HCT116 (cell line): ENCODE results near the gene NFIA. TPM values are rescaled to one million over a fixed set of nuclear protein-coding genes. Genes with fewer than 3 reads are reported as not detected.

ENCODE experiments used
- ATAC-seq: fragments of 200-7000 bp; cut with Tn5 transposase; 2 replicates; pipeline ENCODE4 v1.9.1; 2020; ENCODE audit warnings: mild to moderate bottlenecking, moderate library complexity
- BruUV-seq: library from RNA; stranded (reverse); fragments of 400-500 nt; replicated peaks from 2 replicates; lab custom pipeline; 2021; lab: Mats Ljungman, UMichigan
- CTCF ChIA-PET: fragments of 300-600 bp; sonication (Branson Sonifier 250); formaldehyde crosslinking; loops from one replicate; lab custom pipeline; 2021; ENCODE audit warnings: antibody characterized with exemption; lab: Charles Lee
- POLR2A ChIA-PET: fragments of 300-600, 350-600 bp; sonication (Branson Sonifier 250); formaldehyde crosslinking; loops from one replicate; lab custom pipeline; 2021; ENCODE audit warnings: antibody characterized with exemption; lab: Charles Lee
- RAD21 ChIA-PET, 2 experiments: fragments of 300-600 bp; sonication (Branson Sonifier 250); formaldehyde crosslinking; loops; one replicate each; lab custom pipeline; 2023; ENCODE audit warnings: low total read pairs in 2 of 2; ENCODE audit not compliant: uncharacterized antibody in 2 of 2, unreplicated experiment in 2 of 2, low non-redundant PET in 1 of 2; lab: Charles Lee
- DNase-seq: peaks from one replicate; pipeline ENCODE4 v3.0.0-alpha.2; 2010; ENCODE audit warnings: low read depth, low spot score
- H2AFZ ChIP-seq: fragments of 200-600 bp; shearing (Covaris generic), sonication (generic); 2 replicates; pipeline ENCODE4 v1.6.1; 2017; ENCODE audit warnings: low read depth, mixed run types, mixed read lengths, antibody characterized with exemption, low read length; ENCODE audit not compliant: poor library complexity, severe bottlenecking
- H3K27ac ChIP-seq: 2 replicates; pipeline ENCODE4 v1.5.1; 2012; ENCODE audit warnings: low read depth, low read length
- H3K27me3 ChIP-seq: fragments of 200-600 bp; sonication (generic); 2 replicates; pipeline ENCODE4 v1.6.1; 2016; ENCODE audit warnings: mixed run types, low read length, mixed read lengths; ENCODE audit not compliant: insufficient read depth
- H3K36me3 ChIP-seq, 2 experiments: fragments of 200-500 bp in 1 of 2; fragments of 200-600 bp in 1 of 2; sonication (Bioruptor generic) in 1 of 2; sonication (generic) in 1 of 2; 2 replicates each; pipeline versions ENCODE4 v1.5.1 to v1.6.1; 2014 to 2016; ENCODE audit warnings: low read length in 2 of 2, inconsistent platforms in 1 of 2, mixed read lengths in 1 of 2, mixed run types in 1 of 2; ENCODE audit not compliant: insufficient read depth in 2 of 2, control insufficient read depth in 1 of 2
- H3K4me1 ChIP-seq, 2 experiments: fragments of 200-600 bp in 1 of 2; sonication (generic) in 1 of 2; 2 replicates each; pipeline versions ENCODE4 v1.5.1 to v1.6.1; 2012 to 2017; ENCODE audit warnings: low read length in 2 of 2, inconsistent platforms in 1 of 2, mild to moderate bottlenecking in 1 of 2, mixed read lengths in 1 of 2, mixed run types in 1 of 2, moderate library complexity in 1 of 2; ENCODE audit not compliant: insufficient read depth in 2 of 2, control insufficient read depth in 1 of 2
- H3K4me2 ChIP-seq: fragments of 200-600 bp; sonication (generic); 2 replicates; pipeline ENCODE4 v1.6.1; 2017; ENCODE audit warnings: mixed run types, low read length, mixed read lengths
- H3K4me3 ChIP-seq, 2 experiments: fragments of 200-600 bp in 1 of 2; sonication (generic) in 1 of 2; replicated peaks in 1 of 2; 2 replicates each; pipeline ENCODE4 v1.5.1; 2011 to 2016; ENCODE audit warnings: low read length in 2 of 2, control low read depth in 1 of 2, low read depth in 1 of 2, mild to moderate bottlenecking in 1 of 2, mixed read lengths in 1 of 2, mixed run types in 1 of 2
- H3K79me2 ChIP-seq: fragments of 200-600 bp; sonication (generic); 2 replicates; pipeline ENCODE4 v1.6.1; 2017; ENCODE audit warnings: mild to moderate bottlenecking, mixed run types, low read length, moderate library complexity, mixed read lengths; ENCODE audit not compliant: insufficient read depth
- H3K9ac ChIP-seq: fragments of 200-600 bp; sonication (generic); 2 replicates; pipeline ENCODE4 v1.6.1; 2016; ENCODE audit warnings: low read length, mixed read lengths
- H3K9me2 ChIP-seq: fragments of 200-600 bp; sonication (generic), shearing (Covaris generic); 2 replicates; pipeline ENCODE4 v1.6.1; 2017; ENCODE audit warnings: mixed run types, mild to moderate bottlenecking, moderate library complexity; ENCODE audit not compliant: insufficient read depth
- H3K9me3 ChIP-seq, 2 experiments: fragments of 200-500 bp in 1 of 2; fragments of 200-600 bp in 1 of 2; sonication (Bioruptor generic) in 1 of 2; sonication (generic) in 1 of 2; 2 replicates each; pipeline ENCODE4 v1.6.1; 2014 to 2017; ENCODE audit warnings: low read length in 2 of 2, mixed read lengths in 2 of 2, inconsistent platforms in 1 of 2, low read depth in 1 of 2, mild to moderate bottlenecking in 1 of 2, mixed run types in 1 of 2, moderate library complexity in 1 of 2; ENCODE audit not compliant: control insufficient read depth in 1 of 2, insufficient read depth in 1 of 2
- H4K20me1 ChIP-seq: fragments of 200-600 bp; sonication (generic), shearing (Covaris generic); 2 replicates; pipeline ENCODE4 v1.6.1; 2017; ENCODE audit warnings: mixed run types, mild to moderate bottlenecking, moderate library complexity; ENCODE audit not compliant: insufficient read depth
- CBX3 ChIP-seq: IDR thresholded peaks from 2 replicates; pipeline ENCODE4 v1.6.1; 2012; ENCODE audit warnings: low read depth
- CEBPB ChIP-seq: IDR thresholded peaks from 2 replicates; pipeline ENCODE4 v1.6.1; 2012; ENCODE audit warnings: low read depth
- ELF1 ChIP-seq: IDR thresholded peaks from 2 replicates; pipeline ENCODE4 v1.6.1; 2012; ENCODE audit warnings: low read depth, borderline replicate concordance
- EZH2 ChIP-seq: fragments of 200-600 bp; sonication (generic); IDR thresholded peaks from 2 replicates; pipeline ENCODE4 v1.6.1; 2017; ENCODE audit warnings: antibody characterized with exemption, mixed run types
- FOSL1 ChIP-seq: IDR thresholded peaks from 2 replicates; pipeline ENCODE4 v1.6.1; 2012; ENCODE audit warnings: low read depth
- POLR2A ChIP-seq: IDR thresholded peaks from 2 replicates; pipeline ENCODE4 v1.7.0; 2011; ENCODE audit warnings: borderline replicate concordance; ENCODE audit not compliant: insufficient read depth, insufficient read length; ENCODE audit errors: extremely low read depth
- POLR2AphosphoS5 ChIP-seq: IDR thresholded peaks from 2 replicates; pipeline ENCODE4 v1.6.1; 2011; ENCODE audit warnings: mild to moderate bottlenecking, low read depth, low read length, moderate library complexity
- RAD21 ChIP-seq: IDR thresholded peaks from 2 replicates; pipeline ENCODE4 v1.6.1; 2012; ENCODE audit warnings: low read depth, mild to moderate bottlenecking
- SIN3A ChIP-seq: IDR thresholded peaks from 2 replicates; pipeline ENCODE4 v1.6.1; 2012; ENCODE audit warnings: low read depth
- SP1 ChIP-seq: IDR thresholded peaks from 2 replicates; pipeline ENCODE4 v1.6.1; 2012; ENCODE audit warnings: low read depth
- TCF7L2 ChIP-seq: IDR thresholded peaks from 2 replicates; pipeline ENCODE4 v1.7.0; 2011; ENCODE audit warnings: borderline replicate concordance, inconsistent platforms; ENCODE audit not compliant: insufficient read depth, insufficient read length; ENCODE audit errors: extremely low read depth
- ZNF274 ChIP-seq: fragments of 200-500 bp; sonication (Bioruptor generic); IDR thresholded peaks from 2 replicates; pipeline ENCODE4 v1.6.1; 2014; ENCODE audit warnings: mild to moderate bottlenecking, low read depth, low read length, inconsistent platforms
- intact Hi-C: fragments of 100-400 bp; cut with micrococcal nuclease; formaldehyde crosslinking; loops from 2 replicates; pipeline ENCODE4 v1.10.0; 2022
- total RNA-seq: library from RNA; stranded (reverse); gene quantifications from one replicate; pipeline ENCODE4 v1.2.1, GENCODE V29; 2021; ENCODE audit not compliant: unreplicated experiment
- TF ChIP-seq, protein P1 (sequence below): IDR thresholded peaks from 2 replicates; pipeline ENCODE4 v1.6.1; 2011; ENCODE audit warnings: mild to moderate bottlenecking, low read length, moderate library complexity; ENCODE audit not compliant: insufficient replicate concordance; ENCODE audit errors: extremely low read depth
- TF ChIP-seq, protein P2 (sequence below): IDR thresholded peaks from 2 replicates; pipeline ENCODE4 v1.6.1; 2012
- TF ChIP-seq, protein P3 (sequence below), 3 experiments: fragments of 200-600 bp in 1 of 3; sonication (generic) in 1 of 3; IDR thresholded peaks in 2 of 3; conservative IDR thresholded peaks in 1 of 3; 2 replicates each; pipeline ENCODE4 v1.5.1; 2012 to 2017; ENCODE audit warnings: low read depth in 2 of 3, low read length in 2 of 3, antibody characterized with exemption in 1 of 3, borderline replicate concordance in 1 of 3, control low read depth in 1 of 3, mild to moderate bottlenecking in 1 of 3, mixed read lengths in 1 of 3, mixed run types in 1 of 3, moderate library complexity in 1 of 3; ENCODE audit not compliant: insufficient read depth in 1 of 3

NFIA gene
- total RNA-seq, 1 experiment from 2014 or later: 17.2 TPM

GRCh38 chr1:61132176-61132638 lies 49.8 kb downstream of the NFIA start:
- no peak for DNase-seq
- RAD21 ChIA-PET: no interaction called here
- TF ChIP-seq POLR2A (no peak), FOSL1 (no peak), ZNF274 (no peak), EZH2 (no peak), TCF7L2 (no peak), SP1 (no peak), RAD21 (no peak), CBX3 (no peak), ELF1 (no peak), CEBPB (no peak), SIN3A (no peak), POLR2AphosphoS5 (no peak)
- TF ChIP-seq, protein P1, sequence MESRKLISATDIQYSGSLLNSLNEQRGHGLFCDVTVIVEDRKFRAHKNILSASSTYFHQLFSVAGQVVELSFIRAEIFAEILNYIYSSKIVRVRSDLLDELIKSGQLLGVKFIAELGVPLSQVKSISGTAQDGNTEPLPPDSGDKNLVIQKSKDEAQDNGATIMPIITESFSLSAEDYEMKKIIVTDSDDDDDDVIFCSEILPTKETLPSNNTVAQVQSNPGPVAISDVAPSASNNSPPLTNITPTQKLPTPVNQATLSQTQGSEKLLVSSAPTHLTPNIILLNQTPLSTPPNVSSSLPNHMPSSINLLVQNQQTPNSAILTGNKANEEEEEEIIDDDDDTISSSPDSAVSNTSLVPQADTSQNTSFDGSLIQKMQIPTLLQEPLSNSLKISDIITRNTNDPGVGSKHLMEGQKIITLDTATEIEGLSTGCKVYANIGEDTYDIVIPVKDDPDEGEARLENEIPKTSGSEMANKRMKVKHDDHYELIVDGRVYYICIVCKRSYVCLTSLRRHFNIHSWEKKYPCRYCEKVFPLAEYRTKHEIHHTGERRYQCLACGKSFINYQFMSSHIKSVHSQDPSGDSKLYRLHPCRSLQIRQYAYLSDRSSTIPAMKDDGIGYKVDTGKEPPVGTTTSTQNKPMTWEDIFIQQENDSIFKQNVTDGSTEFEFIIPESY: no peak
- TF ChIP-seq, protein P2, sequence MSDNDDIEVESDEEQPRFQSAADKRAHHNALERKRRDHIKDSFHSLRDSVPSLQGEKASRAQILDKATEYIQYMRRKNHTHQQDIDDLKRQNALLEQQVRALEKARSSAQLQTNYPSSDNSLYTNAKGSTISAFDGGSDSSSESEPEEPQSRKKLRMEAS: no peak
- TF ChIP-seq, protein P3, sequence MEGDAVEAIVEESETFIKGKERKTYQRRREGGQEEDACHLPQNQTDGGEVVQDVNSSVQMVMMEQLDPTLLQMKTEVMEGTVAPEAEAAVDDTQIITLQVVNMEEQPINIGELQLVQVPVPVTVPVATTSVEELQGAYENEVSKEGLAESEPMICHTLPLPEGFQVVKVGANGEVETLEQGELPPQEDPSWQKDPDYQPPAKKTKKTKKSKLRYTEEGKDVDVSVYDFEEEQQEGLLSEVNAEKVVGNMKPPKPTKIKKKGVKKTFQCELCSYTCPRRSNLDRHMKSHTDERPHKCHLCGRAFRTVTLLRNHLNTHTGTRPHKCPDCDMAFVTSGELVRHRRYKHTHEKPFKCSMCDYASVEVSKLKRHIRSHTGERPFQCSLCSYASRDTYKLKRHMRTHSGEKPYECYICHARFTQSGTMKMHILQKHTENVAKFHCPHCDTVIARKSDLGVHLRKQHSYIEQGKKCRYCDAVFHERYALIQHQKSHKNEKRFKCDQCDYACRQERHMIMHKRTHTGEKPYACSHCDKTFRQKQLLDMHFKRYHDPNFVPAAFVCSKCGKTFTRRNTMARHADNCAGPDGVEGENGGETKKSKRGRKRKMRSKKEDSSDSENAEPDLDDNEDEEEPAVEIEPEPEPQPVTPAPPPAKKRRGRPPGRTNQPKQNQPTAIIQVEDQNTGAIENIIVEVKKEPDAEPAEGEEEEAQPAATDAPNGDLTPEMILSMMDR (IDR thresholded peaks at IDR 0.05 in 2 of 3, conservative IDR thresholded peaks at IDR 0.05 in 1 of 3; ENCODE audit: borderline replicate concordance in 1 of 3, insufficient read depth in 1 of 3, low read depth in 2 of 3, low read length in 2 of 3): no peak
- TF ChIP-seq, all 23 proteins: peak for 0
- no peaks in the 10 kb centered on the region; the same call in 1 of the 2 replicates for H3K79me2 ChIP-seq
- H3K27me3 ChIP-seq: no peaks in the 10 kb centered on the region
- H3K9me3 ChIP-seq: no peaks in the 10 kb centered on the region
- H3K27ac ChIP-seq: no peak overlapping the region
- H3K4me3 ChIP-seq: no peak overlapping the region
- H3K4me1 ChIP-seq: no peaks in the 10 kb centered on the region
- intact Hi-C loops: no loop called here
- no peak for ATAC-seq
- H2AFZ ChIP-seq: no peak overlapping the region
- no peaks in the 10 kb centered on the region for H4K20me1 ChIP-seq
- no TSS peak for BruUV-seq
- no peaks in the 10 kb centered on the region for H3K36me3 ChIP-seq
- ChIA-PET CTCF (no interaction called here), POLR2A (no interaction called here)
- H3K9ac ChIP-seq: no peak overlapping the region
- no peak overlapping the region for H3K4me2 ChIP-seq
- H3K9me2 ChIP-seq: no peaks in the 10 kb centered on the region
